NCI-H1417 (cell line): ENCODE measurements around the gene ACSL5.
A peak's percentile ranks its signal among the peaks of the same experiment; 100 is the strongest.
"Not testable (repeated sequence)": the region's sequence is repeated elsewhere in the genome, so short reads cannot be mapped to it uniquely, and the experiment has no call there.

Source experiments
- DNase-seq, 3 experiments: peaks; one replicate each; lab custom pipeline; 2025; lab: John Stamatoyannopoulos, UW

Gene ACSL5

GRCh38 chr10:112412696-112413095 is 38.8 kb downstream of the ACSL5 start:
- no peak for DNase-seq

DNA sequence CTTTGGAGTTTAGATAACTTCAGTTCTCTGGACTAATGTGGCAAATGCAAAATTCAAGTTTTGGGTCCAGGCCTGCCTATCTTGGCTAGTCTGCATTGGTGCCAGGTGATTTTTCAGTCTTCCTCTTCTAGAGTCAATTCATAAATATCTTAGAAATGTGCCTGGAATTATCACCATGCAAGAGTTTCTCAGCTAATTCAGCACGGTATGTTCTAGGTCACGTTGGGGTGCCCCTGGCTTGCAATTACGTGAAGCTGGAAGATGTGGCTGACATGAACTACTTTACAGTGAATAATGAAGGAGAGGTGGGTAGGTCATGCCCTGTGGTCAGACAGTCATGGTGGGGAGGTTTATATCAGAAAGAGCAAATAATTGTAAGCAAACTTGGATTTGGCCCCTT is 47.8 kb downstream of the ACSL5 start:
- DNase-seq = no peak

GRCh38 chr10:112424651-112425050 is 50.7 kb downstream of the ACSL5 start:
- DNase-seq = no peak

DNA sequence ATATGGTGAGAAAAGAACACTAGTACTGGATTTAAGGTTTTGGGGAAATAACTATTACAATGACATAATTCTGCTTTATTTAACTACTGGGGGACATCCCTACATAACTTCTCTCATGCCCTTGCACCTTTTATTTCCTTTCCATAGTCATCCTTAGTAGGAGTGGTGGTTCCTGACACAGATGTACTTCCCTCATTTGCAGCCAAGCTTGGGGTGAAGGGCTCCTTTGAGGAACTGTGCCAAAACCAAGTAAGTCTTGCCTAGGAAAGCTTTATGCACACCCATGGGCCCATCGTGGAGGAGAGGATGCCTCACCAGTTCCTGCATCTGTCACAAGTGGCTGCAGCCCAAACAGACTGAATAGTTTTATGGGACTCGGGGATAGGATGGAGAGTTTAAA is 52.2 kb downstream of the ACSL5 start:
- DNase-seq = no peak

GRCh38 chr10:112429147-112429546 is 55.2 kb downstream of the ACSL5 start:
- no peak for DNase-seq

GRCh38 chr10:112429654-112430230 is 55.8 kb downstream of the ACSL5 start:
- DNase-seq = no peak

GRCh38 chr10:112433136-112433535 is 59.2 kb downstream of the ACSL5 start:
- no peak for DNase-seq

GRCh38 chr10:112434988-112435619 is 61.2 kb downstream of the ACSL5 start:
- peak in 1 of 3 experiments; percentile 3 for DNase-seq

GRCh38 chr10:112438356-112438755 is 64.4 kb downstream of the ACSL5 start:
- no peak for DNase-seq

DNA sequence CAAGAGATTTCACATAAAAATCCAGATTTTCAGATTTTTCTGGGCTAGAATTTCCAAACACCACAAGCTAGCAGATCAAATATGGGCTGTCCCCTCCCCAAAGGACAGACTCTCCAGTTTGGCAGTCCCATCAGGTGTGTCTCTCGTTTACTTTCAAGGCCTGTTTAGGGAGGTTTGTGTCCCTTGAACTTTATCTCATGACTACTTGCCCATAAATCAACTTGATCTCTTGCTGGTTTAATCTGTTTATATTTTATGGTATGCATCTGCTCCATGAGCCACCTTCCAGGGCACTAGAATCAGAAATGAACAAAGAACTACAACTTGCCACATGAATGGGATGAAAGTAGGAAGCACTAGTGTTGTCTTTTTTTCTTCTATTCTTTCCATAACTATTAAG is 67.6 kb downstream of the ACSL5 start:
- DNase-seq = no peak

DNA sequence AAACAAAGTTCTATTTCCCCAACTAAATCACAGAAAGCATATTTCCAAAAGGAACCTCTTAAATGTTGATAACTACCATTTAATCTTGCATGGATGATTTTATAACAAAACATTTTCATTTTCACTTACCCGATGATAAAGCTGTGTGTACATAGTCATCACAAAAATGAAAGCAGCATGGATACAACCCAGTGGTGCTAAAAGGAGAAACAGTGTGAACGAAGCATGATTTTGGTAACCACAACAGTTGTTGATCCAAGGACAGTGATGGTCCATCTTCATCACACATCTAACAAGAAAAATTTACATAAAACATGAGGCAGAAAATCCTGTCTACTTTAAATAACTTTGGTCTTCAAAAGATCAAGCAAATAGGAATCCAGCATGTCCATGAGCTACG is 68.1 kb downstream of the ACSL5 start:
- no peak for DNase-seq

DNA sequence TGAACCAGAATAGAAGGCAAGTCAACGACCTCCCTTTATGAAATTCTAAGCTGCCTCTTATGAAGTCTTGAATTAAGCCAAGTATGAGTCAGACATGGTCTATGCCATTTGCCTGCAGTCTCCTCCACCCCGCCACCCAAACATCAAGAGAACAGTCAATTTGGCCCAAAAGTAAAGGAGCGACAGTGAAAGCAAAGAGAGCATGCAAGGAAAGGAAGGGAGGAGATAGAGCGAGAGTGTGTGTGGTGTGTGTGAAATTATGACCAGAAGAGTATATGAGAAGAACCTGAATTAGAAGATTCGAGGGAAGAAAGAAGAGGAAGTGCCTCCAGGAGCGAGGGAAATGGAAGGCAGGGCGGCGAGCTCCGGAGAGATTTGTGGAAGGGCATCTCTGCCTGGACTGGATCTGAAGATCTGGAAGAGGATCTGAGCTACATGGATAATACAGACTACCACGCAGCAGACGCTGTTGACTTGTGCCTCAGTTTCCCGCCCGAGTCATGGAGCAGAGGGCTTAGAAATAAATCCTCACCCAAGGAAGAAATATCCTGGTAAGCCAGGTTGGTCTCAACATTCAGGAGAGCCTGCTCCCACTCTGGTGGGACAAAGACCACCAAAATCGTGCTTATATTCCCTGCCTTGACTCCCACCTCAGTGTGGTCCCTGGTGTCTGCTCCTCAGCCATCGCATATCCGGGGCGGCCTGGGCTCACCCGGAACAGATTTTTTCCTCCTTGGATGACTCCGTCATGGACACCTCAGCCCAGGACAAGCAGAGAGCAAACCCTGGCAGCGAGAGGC is 72.3 kb downstream of the ACSL5 start:
- DNase-seq = no peak

GRCh38 chr10:112446855-112447619 is 73.1 kb downstream of the ACSL5 start, which contains the start of the genes VTI1A and ZDHHC6:
VTI1A (plus strand) TSS chr10:112447215; CDS start chr10:112447374, 159 bp downstream.
ZDHHC6 (minus strand) TSS chr10:112446914; CDS start chr10:112445436, 1,478 bp downstream.
- DNase-seq = peak; percentile 79 to 89 (median 81)

DNA sequence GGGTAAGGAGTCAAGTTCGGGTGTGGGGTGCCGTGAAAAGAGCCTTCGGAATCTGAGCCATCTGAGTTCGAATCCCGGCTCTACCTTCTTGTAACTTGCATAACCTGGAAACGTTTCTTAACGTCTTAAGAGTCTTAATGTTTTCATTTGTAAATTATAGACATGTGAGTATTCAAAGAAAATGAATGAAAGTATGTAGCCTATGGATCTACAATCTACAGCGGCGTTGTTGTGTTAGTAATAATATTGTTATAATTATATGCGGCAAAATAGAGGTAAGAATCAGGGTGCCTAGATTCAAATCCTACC is 73.7 kb downstream of the ACSL5 start:
- no peak for DNase-seq

GRCh38 chr10:112448888-112449287 is 75.0 kb downstream of the ACSL5 start:
- no peak for DNase-seq

DNA sequence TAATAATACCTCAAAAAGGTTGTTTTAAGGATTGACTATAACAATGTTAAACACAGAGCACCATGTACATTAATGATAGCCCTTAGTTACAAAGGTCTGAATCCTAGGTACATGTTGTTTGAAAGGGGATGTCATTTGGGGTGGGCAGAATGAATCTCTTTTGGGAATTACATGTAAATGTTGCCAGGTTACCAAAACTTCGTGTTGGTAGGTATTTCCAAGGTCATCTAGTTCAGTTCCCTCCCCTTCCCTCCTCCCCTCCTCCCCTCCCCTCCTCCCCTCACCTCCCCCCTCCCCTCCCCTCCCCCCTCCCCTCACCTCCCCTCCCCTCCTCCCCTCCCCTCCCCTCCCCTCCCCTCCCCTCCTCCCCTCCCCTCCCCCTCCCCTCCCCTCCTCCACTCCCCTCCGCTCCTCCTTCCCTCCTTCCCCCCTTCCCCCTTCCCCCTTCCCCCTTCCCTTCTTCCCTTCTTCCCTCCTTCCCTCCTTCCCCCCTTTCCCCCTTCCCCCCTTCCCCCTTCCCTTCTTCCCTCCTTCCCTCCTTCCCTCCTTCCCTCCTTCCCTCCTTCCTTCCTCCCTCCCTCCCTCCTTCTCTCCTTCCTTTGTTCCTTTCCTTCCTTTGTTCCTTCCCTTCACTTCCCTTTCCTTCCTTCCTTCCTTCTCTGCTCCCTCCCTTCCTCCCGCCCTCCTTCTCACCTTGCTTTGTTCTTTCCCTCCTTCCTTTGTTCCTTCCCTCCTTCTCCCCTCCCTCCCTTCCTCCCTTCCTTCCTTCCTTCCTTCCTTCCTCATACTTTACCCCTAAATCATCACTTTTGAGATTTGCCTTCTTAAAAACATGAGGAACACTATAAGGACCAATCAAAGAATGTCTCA is 81.2 kb downstream of the ACSL5 start:
- DNase-seq = no peak

DNA sequence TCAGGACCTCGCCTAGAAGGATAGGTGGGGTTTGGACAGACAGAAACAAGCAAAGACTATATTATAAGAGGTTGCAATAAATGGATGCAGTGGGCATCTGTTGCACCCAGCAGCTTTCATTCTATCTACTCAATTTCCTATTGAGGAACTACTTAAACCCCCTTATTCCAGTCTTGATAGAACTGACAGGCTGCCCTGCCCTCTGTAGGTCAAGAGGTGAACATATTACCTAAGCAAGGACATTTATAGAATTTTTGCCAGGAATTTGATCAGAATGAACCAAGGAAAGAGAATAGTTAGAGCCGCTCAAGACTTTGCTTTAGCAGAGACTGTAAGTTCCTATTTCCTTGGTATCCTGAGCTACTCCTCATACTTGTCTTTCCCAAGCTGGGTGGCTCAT is 82.6 kb downstream of the ACSL5 start:
- no peak for DNase-seq

GRCh38 chr10:112460366-112460765 is 86.5 kb downstream of the ACSL5 start:
- DNase-seq = no peak

GRCh38 chr10:112461029-112461887 is 87.3 kb downstream of the ACSL5 start:
- no peak for DNase-seq

- not testable (repeated sequence) for DNase-seq
Measured at GRCh38 chr10:112464074-112464473, 90.2 kb downstream of the ACSL5 start.
